ENCODE measurements around the gene ZNF785. TPM values are rescaled to one million over a fixed set of nuclear protein-coding genes. Genes with fewer than 3 reads are reported as not detected.

Gene ZNF785
- total RNA-seq (2021) = 15.4 to 16.5 TPM (median 16.0 TPM) in 3 replicates
- percentile 77 among the genes with signal in this experiment for Bru-seq, nascent RNA
- long read RNA-seq, experiment 1, transcript ZNF785-201 (3 exons, 3,282 nt) = major isoform, 5 of 11 reads
- long read RNA-seq, experiment 1, partial matches to known transcripts = 0 of 11 reads
- long read RNA-seq, experiment 1, other reads (novel, unspliced or antisense) = 6 of 11 reads
- long read RNA-seq, experiment 2, partial matches to known transcripts = 0 of 3 reads
- long read RNA-seq, experiment 2, other reads (novel, unspliced or antisense) = 3 of 3 reads
- long read RNA-seq, experiment 3 = 0 reads

- Mint-ChIP-seq H3K27me3 (ENCODE audit: low read depth) (no peaks in the 10 kb centered on the region), H3K9me3 (no peaks in the 10 kb centered on the region), H3K4me3 (peak within 1 kb of the TSS; percentile 89), H3K4me1 (peaks cover 10% of the 10 kb centered on the region; the same call in 1 of the 2 replicates), H3K36me3 (peaks cover 27% of the 10 kb centered on the region), H3K27ac (peak within 1 kb of the TSS; percentile 97)
- ChIA-PET POLR2A (interaction anchor here (0.6 to 2.2 kb wide), 15 partner anchors 11 to 231 kb away, joined by 3 to 10 read pairs (median 4); partner anchors contain the start of genes DCTPP1, ZNF688, ZNF747 and ZNF771), CTCF (interaction anchor here (0.8 to 3.7 kb wide), 17 partner anchors 13 to 493 kb away, joined by 3 to 19 read pairs (median 4); partner anchors contain the start of genes DCTPP1, ZNF688, ZNF747 and ZNF764)
- DNase-seq (ENCODE audit: low spot score) (peak; percentile 96), ATAC-seq (peak; percentile 91)
- TF ChIP-seq MYBL2 (CRISPR knock-in tag; IDR thresholded peaks at IDR 0.05) = peak; percentile 98
- TF ChIP-seq FOXP4 (CRISPR knock-in tag; IDR thresholded peaks at IDR 0.05) = peak; percentile 48; the same call in 1 of the 2 replicates
- 0 out of 2 replicates have a peak, but pooled peaks have one; percentile 66 for TF ChIP-seq CREB1 (CRISPR knock-in tag; IDR thresholded peaks at IDR 0.05)
- peak; percentile 72 for TF ChIP-seq NR2C2 (CRISPR knock-in tag; IDR thresholded peaks at IDR 0.05)
- peak; percentile 89 for TF ChIP-seq ZBTB43 (CRISPR knock-in tag; IDR thresholded peaks at IDR 0.05)
- no peak for TF ChIP-seq MLX (CRISPR knock-in tag; IDR thresholded peaks at IDR 0.05)
- no peak for TF ChIP-seq ZNF671 (CRISPR knock-in tag; IDR thresholded peaks at IDR 0.05)
- no peak; the same call in 1 of the 2 replicates for TF ChIP-seq E2F4 (CRISPR knock-in tag; IDR thresholded peaks at IDR 0.05; ENCODE audit: borderline replicate concordance, low read depth)
- peak; percentile 69 for TF ChIP-seq ATF3 (CRISPR knock-in tag; conservative IDR thresholded peaks at IDR 0.05)
- TF ChIP-seq ETV6 (CRISPR knock-in tag; IDR thresholded peaks at IDR 0.05) = peak; percentile 94
- peak; percentile 87 for TF ChIP-seq ARID4B (CRISPR knock-in tag; IDR thresholded peaks at IDR 0.05; ENCODE audit: borderline replicate concordance)
- no peak for TF ChIP-seq ZMAT4 (CRISPR knock-in tag; IDR thresholded peaks at IDR 0.05)
- TF ChIP-seq PREB (CRISPR knock-in tag; IDR thresholded peaks at IDR 0.05; ENCODE audit: borderline replicate concordance) = no peak
- peak; percentile 60; the same call in 1 of the 2 replicates for TF ChIP-seq FOXJ3 (CRISPR knock-in tag; IDR thresholded peaks at IDR 0.05; ENCODE audit: borderline replicate concordance)
- peak; percentile 80; the same call in 1 of the 2 replicates for TF ChIP-seq E2F1 (CRISPR knock-in tag; IDR thresholded peaks at IDR 0.05)
- TF ChIP-seq NFE2L1 (CRISPR knock-in tag; IDR thresholded peaks at IDR 0.05) = peak; percentile 88
- TF ChIP-seq ATF2 (CRISPR knock-in tag; IDR thresholded peaks at IDR 0.05; ENCODE audit: borderline replicate concordance, low read depth) = peak; percentile 81; the same call in 1 of the 2 replicates
- TF ChIP-seq IRF2 (CRISPR knock-in tag; IDR thresholded peaks at IDR 0.05; ENCODE audit: borderline replicate concordance, low read depth) = no peak
- TF ChIP-seq RORB (CRISPR knock-in tag; IDR thresholded peaks at IDR 0.05) = no peak
These were observed at the start of gene ZNF785 for GRCh38 chr16:30585400-30586191. TSS of gene ZNF785 (minus strand) at chr16:30585697. CDS start at chr16:30585611, 86 bp downstream.
